Mesothelial cell of epicardium (in vitro differentiated cells): Measurements from ENCODE around the gene ASMTL. TPM values are rescaled to one million over a fixed set of nuclear protein-coding genes. Genes with fewer than 3 reads are reported as not detected.
A peak's percentile ranks its signal among the peaks of the same experiment; 100 is the strongest.
"Not testable (repeated sequence)": the region's sequence is repeated elsewhere in the genome, so short reads cannot be mapped to it uniquely, and the experiment has no call there.

Experiments
- DNase-seq, 2 experiments: peaks; one replicate each; pipeline ENCODE4 v3.0.0; 2021; ENCODE audit warnings: low spot score in 2 of 2; ENCODE audit not compliant: unreplicated experiment in 2 of 2
- H3K27ac Mint-ChIP-seq: 2 replicates; pipeline ENCODE4 v1.8.0; 2021; ENCODE audit warnings: mixed read lengths
- H3K27me3 Mint-ChIP-seq: 2 replicates; pipeline ENCODE4 v1.8.0; 2021; ENCODE audit warnings: low read depth, mixed read lengths
- H3K36me3 Mint-ChIP-seq: 2 replicates; pipeline ENCODE4 v1.8.0; 2021; ENCODE audit warnings: mixed read lengths
- H3K4me1 Mint-ChIP-seq: 2 replicates; pipeline ENCODE4 v1.8.0; 2021; ENCODE audit warnings: mixed read lengths
- H3K4me3 Mint-ChIP-seq: 2 replicates; pipeline ENCODE4 v1.8.0; 2021; ENCODE audit warnings: mild to moderate bottlenecking, moderate library complexity, mixed read lengths
- H3K9me3 Mint-ChIP-seq: 2 replicates; pipeline ENCODE4 v1.8.0; 2021; ENCODE audit warnings: mixed read lengths
- CTCF ChIP-seq: fragments of 200-600 bp; sonication (generic); IDR thresholded peaks from one replicate; pipeline ENCODE4 v1.5.0; 2021; ENCODE audit warnings: antibody characterized with exemption; ENCODE audit not compliant: unreplicated experiment
- total RNA-seq: library from RNA; stranded (reverse); gene quantifications from 3 replicates; pipeline ENCODE4 v1.2.1, GENCODE V29; 2021

Gene ASMTL
- total RNA-seq, 1 donor from 2014 or later: 31.9 TPM

- Mint-ChIP-seq H3K4me3 (no peak overlapping the region), H3K36me3 (peaks cover 32% of the 10 kb centered on the region), H3K4me1 (no peaks in the 10 kb centered on the region), H3K9me3 (no peaks in the 10 kb centered on the region), H3K27me3 (no peaks in the 10 kb centered on the region), H3K27ac (no peak overlapping the region)
- DNase-seq: no peak
- TF ChIP-seq CTCF: no peak
These were observed 36.4 kb downstream of the ASMTL start for GRCh38 chrX:1416327-1416784.

- no peak for TF ChIP-seq CTCF
- no peaks in the 10 kb centered on the region for H3K9me3 Mint-ChIP-seq
- H3K4me3 Mint-ChIP-seq: no peak overlapping the region
- no peak for DNase-seq
- H3K36me3 Mint-ChIP-seq: peaks cover 20% of the 10 kb centered on the region
- H3K27ac Mint-ChIP-seq: no peak overlapping the region
- H3K27me3 Mint-ChIP-seq: no peaks in the 10 kb centered on the region
- no peaks in the 10 kb centered on the region for H3K4me1 Mint-ChIP-seq
These were observed 40.1 kb downstream of the ASMTL start for GRCh38 chrX:1412551-1413161.

GRCh38 chrX:1411326-1411725 lies 41.4 kb downstream of the ASMTL start:
- Mint-ChIP-seq H3K27me3 (no peaks in the 10 kb centered on the region), H3K9me3 (no peaks in the 10 kb centered on the region), H3K4me1 (no peaks in the 10 kb centered on the region), H3K4me3 (no peak overlapping the region), H3K36me3 (peaks cover 20% of the 10 kb centered on the region), H3K27ac (peak overlapping the region; percentile 66)
- TF ChIP-seq CTCF: no peak
- DNase-seq: no peak

- no peak for DNase-seq
- H3K27me3 Mint-ChIP-seq: no peaks in the 10 kb centered on the region
- no peaks in the 10 kb centered on the region for H3K9me3 Mint-ChIP-seq
- H3K27ac Mint-ChIP-seq: no peak overlapping the region
- H3K4me1 Mint-ChIP-seq: no peaks in the 10 kb centered on the region
- H3K4me3 Mint-ChIP-seq: no peak overlapping the region
- TF ChIP-seq CTCF: no peak
- peaks cover 3% of the 10 kb centered on the region for H3K36me3 Mint-ChIP-seq
These were observed 45.7 kb downstream of the ASMTL start for GRCh38 chrX:1407035-1407434.

- not testable (repeated sequence) for H3K4me1 Mint-ChIP-seq, H3K4me3 Mint-ChIP-seq, H3K36me3 Mint-ChIP-seq, H3K9me3 Mint-ChIP-seq, H3K27ac Mint-ChIP-seq, DNase-seq, H3K27me3 Mint-ChIP-seq
These were observed 46.9 kb downstream of the ASMTL start for GRCh38 chrX:1405769-1406168.

GRCh38 chrX:1403867-1404266 lies 48.8 kb downstream of the ASMTL start:
- DNase-seq, H3K4me1 Mint-ChIP-seq, H3K27me3 Mint-ChIP-seq, H3K36me3 Mint-ChIP-seq, H3K9me3 Mint-ChIP-seq, H3K4me3 Mint-ChIP-seq, H3K27ac Mint-ChIP-seq: not testable (repeated sequence)

GRCh38 chrX:1403228-1403627 lies 49.5 kb downstream of the ASMTL start:
- Mint-ChIP-seq H3K36me3 (no peaks in the 10 kb centered on the region), H3K4me1 (no peaks in the 10 kb centered on the region), H3K27me3 (no peaks in the 10 kb centered on the region), H3K9me3 (no peaks in the 10 kb centered on the region), H3K4me3 (no peak overlapping the region), H3K27ac (no peak overlapping the region)
- no peak for TF ChIP-seq CTCF
- no peak for DNase-seq
